WI38 (cell line): ENCODE measurements around the gene RET.
"Not testable (repeated sequence)": the region's sequence is repeated elsewhere in the genome, so short reads cannot be mapped to it uniquely, and the experiment has no call there.

Experiments used
- H3K4me3 ChIP-seq: 2 replicates; pipeline ENCODE4 v1.5.1; 2011; ENCODE audit warnings: low read depth, mild to moderate bottlenecking, control low read depth, low read length
- CTCF ChIP-seq: IDR thresholded peaks from 2 replicates; pipeline ENCODE4 v1.5.1; 2012; ENCODE audit warnings: low read depth, mild to moderate bottlenecking, control low read depth, low read length

The RET gene

DNA sequence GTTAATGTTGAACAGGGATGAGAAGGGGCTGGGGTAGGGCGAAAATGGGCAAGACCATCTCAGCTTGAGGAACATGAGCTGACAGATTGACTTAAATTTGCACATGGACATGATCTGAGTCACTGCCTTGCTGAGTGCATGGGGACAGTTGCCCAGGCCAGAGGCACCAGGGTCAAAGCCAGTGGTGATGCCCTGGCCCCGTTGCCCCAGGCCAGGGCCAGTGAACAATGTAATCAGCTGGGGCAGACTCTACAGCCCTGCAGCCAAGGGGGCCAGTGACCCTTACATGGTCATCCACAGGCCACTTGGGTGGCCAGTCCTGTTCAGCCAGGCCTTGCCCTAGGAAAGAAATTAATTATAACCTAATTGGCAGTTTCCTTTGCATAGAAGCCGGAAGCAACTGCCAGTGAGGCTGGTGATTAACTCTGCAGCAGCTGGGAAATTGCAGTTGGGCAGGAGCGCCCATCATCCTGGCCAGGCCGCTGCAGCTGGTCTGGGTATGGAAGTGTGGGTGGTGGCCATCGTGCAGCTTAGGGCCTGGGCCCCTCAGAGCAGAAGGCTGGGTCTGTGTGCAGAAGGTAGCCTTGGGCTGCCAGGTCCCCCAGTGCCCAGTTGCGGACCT, 9.6 kb downstream of the RET start:
- TF ChIP-seq CTCF = no peak
- H3K4me3 ChIP-seq = no peak overlapping the region

- no peak for TF ChIP-seq CTCF
- no peak overlapping the region for H3K4me3 ChIP-seq
Measured at GRCh38 chr10:43089519-43089918, 12.7 kb downstream of the RET start.

GRCh38 chr10:43090188-43090587, 13.3 kb downstream of the RET start:
- no peak overlapping the region for H3K4me3 ChIP-seq
- TF ChIP-seq CTCF = no peak

DNA sequence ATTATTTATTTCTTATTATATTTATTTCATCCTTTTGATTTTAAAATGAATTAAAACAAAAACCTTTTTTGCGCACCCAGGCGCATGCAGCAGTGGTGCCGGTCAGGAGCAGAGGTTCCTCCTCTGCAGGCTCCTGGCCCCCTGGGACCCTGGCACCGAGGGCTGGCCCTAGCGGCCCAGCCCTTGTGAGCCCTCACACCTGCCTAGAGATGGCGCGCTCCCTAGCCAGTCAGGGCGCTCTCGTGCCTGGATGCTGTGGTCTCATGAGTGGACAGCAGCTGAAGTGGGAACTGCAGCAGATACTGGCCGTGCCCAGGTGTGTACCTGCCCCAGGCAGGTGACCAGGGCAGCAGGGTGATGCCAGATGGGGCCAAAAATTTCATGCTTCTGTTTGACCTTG, 13.8 kb downstream of the RET start:
- H3K4me3 ChIP-seq = no peak overlapping the region
- TF ChIP-seq CTCF = no peak

- no peak overlapping the region for H3K4me3 ChIP-seq
- no peak for TF ChIP-seq CTCF
Measured at GRCh38 chr10:43091846-43092245, 15.0 kb downstream of the RET start.

DNA sequence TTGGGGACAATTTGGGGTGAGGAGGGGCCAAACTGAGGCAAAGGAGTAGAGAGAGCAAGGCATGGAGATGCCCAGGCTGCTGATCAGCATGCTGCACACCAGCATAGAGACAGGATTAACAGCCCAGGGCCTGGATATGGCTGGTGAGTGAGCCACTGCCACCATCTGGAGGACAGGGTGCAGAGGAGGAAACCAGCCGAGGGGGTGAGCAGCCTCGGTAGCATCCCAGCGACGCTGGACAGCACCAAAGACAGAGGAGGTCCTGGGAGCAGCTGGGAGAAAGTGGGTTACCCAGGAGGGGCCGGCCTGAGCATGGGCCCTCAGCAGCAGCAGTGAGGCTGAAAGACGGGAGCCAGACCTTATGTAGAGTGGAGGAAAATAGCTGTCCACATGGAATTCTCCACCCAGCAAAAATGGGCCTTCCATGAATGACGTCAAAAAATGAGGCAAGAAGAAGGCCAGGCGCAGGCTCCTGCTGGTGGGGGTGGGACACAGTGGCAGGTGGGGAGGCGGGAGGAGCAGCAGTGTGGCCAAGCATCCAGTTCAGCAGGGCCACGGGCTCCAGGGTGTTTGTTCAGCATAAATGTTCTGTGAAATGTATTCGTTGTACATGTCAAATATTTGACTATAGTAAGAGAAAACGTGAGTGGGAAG, 16.7 kb downstream of the RET start:
- no peak for TF ChIP-seq CTCF
- no peak overlapping the region for H3K4me3 ChIP-seq

GRCh38 chr10:43094085-43094484, 17.2 kb downstream of the RET start:
- TF ChIP-seq CTCF = no peak
- H3K4me3 ChIP-seq = no peak overlapping the region

DNA sequence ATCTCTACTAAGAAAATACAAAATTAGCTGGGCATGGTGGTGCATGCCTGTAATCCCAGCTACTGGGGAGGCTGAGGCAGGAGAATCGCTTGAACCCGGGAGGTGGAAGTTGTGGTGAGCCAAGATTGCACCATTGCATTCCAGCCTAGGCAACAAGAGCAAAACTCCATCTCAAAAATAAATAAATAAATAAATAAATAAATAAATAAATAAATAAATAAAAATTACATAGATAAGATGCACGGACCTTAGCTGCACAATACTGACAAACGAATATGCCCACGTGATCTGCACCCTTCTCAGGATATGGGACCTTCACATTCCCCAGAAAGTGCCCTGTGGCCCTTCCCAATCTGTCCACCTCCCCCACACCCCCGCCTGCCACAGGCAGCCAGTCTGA, 22.5 kb downstream of the RET start:
- H3K4me3 ChIP-seq = not testable (repeated sequence)
